Fibroblast of villous mesenchyme (primary cell): ENCODE results near the gene PRDX4. TPM values are rescaled to one million over a fixed set of nuclear protein-coding genes. Genes with fewer than 3 reads are reported as not detected.

Experiments
- DNase-seq: peaks from one replicate; pipeline ENCODE4 v3.0.0-alpha.2; 2010; ENCODE audit warnings: low read depth
- H3K4me3 ChIP-seq: 2 replicates; pipeline ENCODE4 v1.5.1; 2011; ENCODE audit warnings: low read depth, mild to moderate bottlenecking, low read length
- total RNA-seq: library from RNA; depleted of rRNA; stranded (reverse); fragments of >200 nt; gene quantifications from 2 replicates; pipeline ENCODE4 v1.2.3, GENCODE V29; 2012
- TF ChIP-seq, protein P1 (sequence below): IDR thresholded peaks from 2 replicates; pipeline ENCODE4 v1.5.1; 2012; ENCODE audit warnings: low read depth, mild to moderate bottlenecking, low read length; ENCODE audit not compliant: insufficient read depth

Gene PRDX4
- total RNA-seq, 1 donor = 160 TPM

DNA sequence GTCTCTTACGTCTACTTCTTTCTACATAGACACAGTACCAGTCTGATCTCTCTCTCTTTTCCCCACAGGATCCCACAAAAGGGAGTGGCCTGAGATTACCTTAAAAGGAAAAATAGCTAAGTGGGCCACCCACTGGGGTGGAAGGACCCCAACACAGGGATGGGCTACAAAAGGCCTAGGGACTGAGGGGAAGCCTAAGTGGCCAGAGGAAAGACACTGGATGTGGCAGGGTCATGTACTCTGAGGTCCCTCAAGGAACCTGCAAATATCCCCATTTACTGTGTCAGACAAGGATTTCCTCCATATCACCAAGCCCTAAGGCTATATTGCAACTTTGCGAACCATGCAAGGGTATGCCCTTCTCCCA, 6.5 kb upstream of the PRDX4 start:
- TF ChIP-seq, protein P1, sequence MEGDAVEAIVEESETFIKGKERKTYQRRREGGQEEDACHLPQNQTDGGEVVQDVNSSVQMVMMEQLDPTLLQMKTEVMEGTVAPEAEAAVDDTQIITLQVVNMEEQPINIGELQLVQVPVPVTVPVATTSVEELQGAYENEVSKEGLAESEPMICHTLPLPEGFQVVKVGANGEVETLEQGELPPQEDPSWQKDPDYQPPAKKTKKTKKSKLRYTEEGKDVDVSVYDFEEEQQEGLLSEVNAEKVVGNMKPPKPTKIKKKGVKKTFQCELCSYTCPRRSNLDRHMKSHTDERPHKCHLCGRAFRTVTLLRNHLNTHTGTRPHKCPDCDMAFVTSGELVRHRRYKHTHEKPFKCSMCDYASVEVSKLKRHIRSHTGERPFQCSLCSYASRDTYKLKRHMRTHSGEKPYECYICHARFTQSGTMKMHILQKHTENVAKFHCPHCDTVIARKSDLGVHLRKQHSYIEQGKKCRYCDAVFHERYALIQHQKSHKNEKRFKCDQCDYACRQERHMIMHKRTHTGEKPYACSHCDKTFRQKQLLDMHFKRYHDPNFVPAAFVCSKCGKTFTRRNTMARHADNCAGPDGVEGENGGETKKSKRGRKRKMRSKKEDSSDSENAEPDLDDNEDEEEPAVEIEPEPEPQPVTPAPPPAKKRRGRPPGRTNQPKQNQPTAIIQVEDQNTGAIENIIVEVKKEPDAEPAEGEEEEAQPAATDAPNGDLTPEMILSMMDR = no peak
- DNase-seq = no peak
- H3K4me3 ChIP-seq = no peak overlapping the region

DNA sequence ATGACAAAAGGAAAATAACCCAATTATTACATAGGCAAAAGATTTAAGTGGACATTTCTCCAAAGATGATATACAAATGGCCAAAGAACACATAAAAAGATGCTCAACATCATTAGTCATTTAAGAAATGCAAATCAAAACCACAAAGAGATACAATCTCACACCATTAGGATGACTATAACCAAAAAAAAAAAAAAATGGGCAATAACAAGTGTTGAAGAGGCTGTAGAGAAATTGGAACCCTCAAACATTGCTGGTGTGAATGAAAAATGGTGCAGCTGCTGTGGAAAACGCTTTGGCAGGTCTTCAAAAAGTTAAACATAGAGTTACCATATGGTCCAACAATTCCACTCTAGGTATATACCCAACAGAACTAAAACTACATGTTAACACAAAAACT, 5.6 kb upstream of the PRDX4 start:
- no peak overlapping the region for H3K4me3 ChIP-seq
- TF ChIP-seq, protein P1 = no peak
- DNase-seq = peak; percentile 13

DNA sequence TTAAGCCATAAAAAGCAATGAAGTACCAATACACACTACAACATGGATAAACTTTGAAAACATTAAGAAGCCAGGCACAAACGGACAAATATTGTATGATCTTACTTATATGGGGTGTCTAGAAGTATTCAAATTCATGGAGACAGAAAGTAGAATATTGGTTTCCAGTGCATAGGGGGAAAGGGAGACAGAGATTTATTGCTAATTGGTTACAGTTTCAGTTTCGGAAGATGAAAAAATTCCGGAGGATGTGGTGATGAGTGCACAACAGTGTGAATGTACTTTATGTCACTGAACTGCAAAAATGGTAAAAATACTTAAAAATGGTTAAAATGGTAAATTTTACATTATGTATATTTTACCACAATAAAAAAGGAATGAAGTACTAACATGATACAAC, 5.1 kb upstream of the PRDX4 start:
- peak; percentile 7 for DNase-seq
- TF ChIP-seq, protein P1 = no peak

DNA sequence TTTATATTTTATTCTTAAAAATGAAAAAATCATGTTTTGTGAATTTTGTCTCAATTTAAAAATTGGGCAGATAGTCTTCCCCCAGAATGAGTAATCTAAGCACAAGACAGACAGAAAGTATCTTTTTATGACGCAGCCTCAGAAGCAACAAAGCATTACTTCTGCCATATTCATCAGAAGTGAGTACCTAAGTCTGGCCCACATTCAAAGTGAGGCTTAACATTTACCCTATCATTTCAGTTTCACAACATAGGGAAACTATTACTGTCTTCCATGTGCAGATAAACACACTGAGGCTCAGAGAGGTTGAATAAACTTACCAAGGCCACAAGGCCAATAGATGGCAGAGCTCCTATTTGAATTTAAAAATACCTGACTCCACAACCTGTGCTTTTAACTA, 4.4 kb upstream of the PRDX4 start:
- peak; percentile 52 for DNase-seq
- TF ChIP-seq, protein P1 = no peak
- H3K4me3 ChIP-seq = no peak overlapping the region

More for the DNA sequence above, 5.1 kb upstream of the PRDX4 start:
- no peak overlapping the region for H3K4me3 ChIP-seq

DNA sequence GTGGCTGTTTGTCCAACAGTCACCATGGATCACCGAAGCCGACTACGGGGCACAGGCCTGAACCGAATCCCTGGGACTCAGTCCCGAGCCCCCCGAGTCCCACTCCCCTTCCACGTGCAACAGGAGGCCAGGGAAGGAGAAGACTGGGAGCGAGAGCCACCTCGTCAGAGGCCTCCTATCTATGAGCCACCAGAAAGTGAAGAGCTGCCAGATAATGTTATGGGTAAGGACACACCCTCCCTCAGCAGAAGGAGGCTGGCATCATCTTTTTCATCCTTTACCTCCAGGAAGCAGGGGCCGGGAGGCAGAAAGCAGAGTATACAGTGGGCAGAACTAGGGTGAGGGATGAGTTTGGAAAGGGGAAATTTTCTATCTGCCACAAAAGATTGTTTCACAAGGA, 2.8 kb upstream of the PRDX4 start:
- no peak overlapping the region for H3K4me3 ChIP-seq
- no peak for DNase-seq
- TF ChIP-seq, protein P1 = no peak

DNA sequence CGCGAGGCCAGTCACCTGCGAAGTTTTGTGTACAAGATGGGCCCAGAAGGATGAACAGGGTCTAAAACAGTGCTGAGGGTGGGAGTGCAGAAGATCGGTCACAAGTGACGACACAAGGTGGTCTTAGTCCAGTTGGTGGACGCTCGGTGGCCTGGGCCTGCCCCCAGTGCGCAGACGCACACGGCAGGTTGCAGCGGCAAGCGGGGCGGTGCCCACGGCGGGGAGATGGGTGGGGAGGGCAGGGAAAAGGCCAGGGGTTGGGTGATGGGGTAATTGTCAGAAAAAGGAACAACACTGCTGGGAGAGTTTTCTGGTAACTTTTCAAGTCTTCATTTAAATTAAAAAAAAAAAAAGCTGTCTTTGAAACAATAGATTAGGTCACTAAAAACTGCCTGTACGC, 1.0 kb upstream of the PRDX4 start:
- TF ChIP-seq, protein P1 = no peak
- no peak overlapping the region for H3K4me3 ChIP-seq
- no peak for DNase-seq

DNA sequence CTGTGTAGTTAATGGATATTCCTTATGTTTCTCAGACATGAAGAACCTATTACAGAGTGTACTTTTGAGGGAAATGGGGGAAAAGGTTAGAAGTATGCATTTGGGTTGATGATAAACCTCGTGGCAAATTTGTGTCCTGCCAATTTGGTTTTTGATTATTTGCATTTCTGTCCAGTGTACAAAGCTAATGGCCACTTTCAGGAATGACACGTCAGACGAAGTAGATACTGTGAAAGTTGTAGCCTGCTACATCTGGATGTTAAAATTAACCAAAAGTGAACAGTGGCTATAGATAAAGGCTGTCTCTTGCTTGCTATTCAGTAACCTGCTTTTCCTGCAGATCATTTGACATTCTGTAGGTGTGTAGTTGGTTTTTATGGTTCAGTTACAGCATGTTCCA, 1.0 kb downstream of the PRDX4 start:
- H3K4me3 ChIP-seq = peak overlapping the region; percentile 79
- TF ChIP-seq, protein P1 = no peak
- peak; percentile 4 for DNase-seq
